ENCODE measurements around the gene TXNDC17.

TXNDC17 gene

DNA sequence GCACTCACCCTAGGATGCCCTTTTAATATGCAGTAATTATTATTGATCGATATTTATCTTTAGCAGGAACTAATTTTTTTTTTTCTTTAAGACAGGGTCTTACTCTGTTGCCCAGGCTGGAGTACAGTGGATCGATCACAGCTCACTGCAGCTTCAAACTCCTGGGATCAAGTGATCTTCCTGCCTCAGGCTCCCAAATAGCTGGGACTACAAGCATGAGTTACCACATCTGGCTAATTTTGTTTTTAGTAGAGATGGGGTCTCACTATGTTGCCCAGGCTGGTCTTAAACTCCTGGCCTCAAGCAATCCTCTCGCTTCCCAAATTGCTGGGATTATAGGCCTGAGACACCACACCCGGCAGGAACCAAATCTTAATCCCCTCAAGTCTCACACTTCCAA is 29.6 kb upstream of the TXNDC17 start:
- no peak for TF ChIP-seq REST (IDR thresholded peaks at IDR 0.05; ENCODE audit: insufficient read depth in 1 of 2, low read depth in 2 of 2, low read length in 2 of 2)
- TF ChIP-seq POLR2AphosphoS5 (IDR thresholded peaks at IDR 0.05; ENCODE audit: low read depth, low read length) = no peak
- no peak for TF ChIP-seq TAF1 (IDR thresholded peaks at IDR 0.05; ENCODE audit: borderline replicate concordance, insufficient read depth, low read length)
- no peak for TF ChIP-seq SIN3A (IDR thresholded peaks at IDR 0.05; ENCODE audit: borderline replicate concordance, insufficient read depth, low read length)
- no peak for TF ChIP-seq FOXP2 (optimal IDR thresholded peaks at IDR 0.05; ENCODE audit: borderline replicate concordance, extremely low read depth, extremely low read length, insufficient read depth)

DNA sequence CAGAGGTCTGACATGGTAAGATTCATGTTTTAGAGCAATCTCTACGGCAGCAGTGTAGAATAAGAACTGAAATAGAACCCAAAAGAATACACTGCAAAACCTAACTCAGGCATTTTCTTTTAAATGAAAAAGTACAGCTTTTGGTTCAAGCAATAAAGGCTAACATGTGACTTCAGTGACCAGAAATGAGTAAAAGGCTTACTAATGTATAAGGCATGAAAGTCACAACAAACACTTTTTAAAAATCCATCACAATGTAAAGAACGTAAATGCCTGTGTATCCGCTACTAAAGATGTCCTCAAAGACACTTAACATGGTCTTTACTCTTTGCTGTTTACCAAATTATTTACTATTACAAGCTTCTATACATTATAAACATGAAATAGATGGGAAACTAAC is 16.9 kb upstream of the TXNDC17 start:
- TF ChIP-seq SIN3A (IDR thresholded peaks at IDR 0.05; ENCODE audit: borderline replicate concordance, insufficient read depth, low read length) (no peak), FOXP2 (optimal IDR thresholded peaks at IDR 0.05; ENCODE audit: borderline replicate concordance, extremely low read depth, extremely low read length, insufficient read depth) (no peak), TAF1 (IDR thresholded peaks at IDR 0.05; ENCODE audit: borderline replicate concordance, insufficient read depth, low read length) (no peak)

GRCh38 chr17:6626616-6627015 is 14.2 kb upstream of the TXNDC17 start:
- TF ChIP-seq SIN3A (IDR thresholded peaks at IDR 0.05; ENCODE audit: borderline replicate concordance, insufficient read depth, low read length) = no peak
- TF ChIP-seq REST (IDR thresholded peaks at IDR 0.05; ENCODE audit: insufficient read depth in 1 of 2, low read depth in 2 of 2, low read length in 2 of 2) = no peak
- TF ChIP-seq POLR2AphosphoS5 (IDR thresholded peaks at IDR 0.05; ENCODE audit: low read depth, low read length) = no peak
- no peak for TF ChIP-seq TAF1 (IDR thresholded peaks at IDR 0.05; ENCODE audit: borderline replicate concordance, insufficient read depth, low read length)
- TF ChIP-seq FOXP2 (optimal IDR thresholded peaks at IDR 0.05; ENCODE audit: borderline replicate concordance, extremely low read depth, extremely low read length, insufficient read depth) = no peak

DNA sequence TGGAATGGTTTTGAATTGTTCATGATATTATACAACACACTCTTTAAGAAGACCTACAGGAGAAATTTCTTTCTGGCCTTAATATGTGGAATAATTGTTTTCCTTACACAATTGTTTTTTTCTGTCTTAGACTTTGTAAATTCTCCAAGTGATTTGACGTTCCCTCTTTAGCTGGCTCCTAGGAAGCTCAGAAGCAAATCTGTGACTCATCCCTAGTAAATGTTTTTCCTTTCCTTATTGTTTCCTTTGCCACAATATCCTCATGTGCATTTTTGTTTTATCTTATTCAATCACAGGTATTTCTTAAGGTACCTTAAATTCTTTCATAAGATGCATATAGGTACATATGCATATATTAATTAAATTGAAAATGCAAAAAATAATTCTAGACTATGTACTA is 13.8 kb upstream of the TXNDC17 start:
- TF ChIP-seq FOXP2 (optimal IDR thresholded peaks at IDR 0.05; ENCODE audit: borderline replicate concordance, extremely low read depth, extremely low read length, insufficient read depth) (no peak), SIN3A (IDR thresholded peaks at IDR 0.05; ENCODE audit: borderline replicate concordance, insufficient read depth, low read length) (no peak), POLR2AphosphoS5 (IDR thresholded peaks at IDR 0.05; ENCODE audit: low read depth, low read length) (no peak), REST (IDR thresholded peaks at IDR 0.05; ENCODE audit: insufficient read depth in 1 of 2, low read depth in 2 of 2, low read length in 2 of 2) (no peak), TAF1 (IDR thresholded peaks at IDR 0.05; ENCODE audit: borderline replicate concordance, insufficient read depth, low read length) (no peak)

GRCh38 chr17:6630390-6630789 is 10.5 kb upstream of the TXNDC17 start:
- TF ChIP-seq SIN3A (IDR thresholded peaks at IDR 0.05; ENCODE audit: borderline replicate concordance, insufficient read depth, low read length) (no peak), FOXP2 (optimal IDR thresholded peaks at IDR 0.05; ENCODE audit: borderline replicate concordance, extremely low read depth, extremely low read length, insufficient read depth) (no peak), POLR2AphosphoS5 (IDR thresholded peaks at IDR 0.05; ENCODE audit: low read depth, low read length) (no peak), TAF1 (IDR thresholded peaks at IDR 0.05; ENCODE audit: borderline replicate concordance, insufficient read depth, low read length) (no peak), REST (IDR thresholded peaks at IDR 0.05; ENCODE audit: insufficient read depth in 1 of 2, low read depth in 2 of 2, low read length in 2 of 2) (no peak)

All from PFSK-1 (cell line).